Uterus (tissue), 4 donors: ENCODE data around the gene MIDN. TPM values are rescaled to one million over a fixed set of nuclear protein-coding genes. Genes with fewer than 3 reads are reported as not detected.
"Not testable (repeated sequence)": the region's sequence is repeated elsewhere in the genome, so short reads cannot be mapped to it uniquely, and the experiment has no call there.

Source experiments
- DNase-seq, 2 donors: peaks; one replicate each; pipeline ENCODE4 v3.0.0-alpha.2; 2019 to 2020
- H3K27ac ChIP-seq, 2 donors: fragments of 200-600 bp; sonication (generic); 1 replicate in 1 of 2; 2 replicates in 1 of 2; pipeline ENCODE4 v1.5.1; 2016 to 2018
- H3K27me3 ChIP-seq, 2 donors: fragments of 200-600 bp; sonication (generic); one replicate each; pipeline ENCODE4 v1.5.1; 2018 to 2019; ENCODE audit warnings: control low read depth in 1 of 2
- H3K36me3 ChIP-seq, 2 donors: fragments of 200-600 bp; sonication (generic); one replicate each; pipeline ENCODE4 v1.5.1; 2019; ENCODE audit warnings: control low read depth in 1 of 2
- H3K4me1 ChIP-seq, 2 donors: fragments of 200-600 bp; sonication (generic); one replicate each; pipeline ENCODE4 v1.5.1; 2018 to 2019; ENCODE audit warnings: control low read depth in 1 of 2
- H3K4me3 ChIP-seq, 2 donors: fragments of 200-600 bp; sonication (generic); 1 replicate in 1 of 2; 2 replicates in 1 of 2; pipeline ENCODE4 v1.5.1; 2018 to 2019; ENCODE audit warnings: mild to moderate bottlenecking in 1 of 2
- H3K9me3 ChIP-seq, 2 donors: fragments of 200-600 bp; sonication (generic); one replicate each; pipeline ENCODE4 v1.5.1; 2019; ENCODE audit warnings: control low read depth in 1 of 2
- POLR2A ChIP-seq, 2 donors: fragments of 450-650 bp; IDR thresholded peaks; one replicate each; pipeline ENCODE4 v1.6.1; 2016; ENCODE audit warnings: antibody characterized with exemption in 2 of 2, mild to moderate bottlenecking in 1 of 2, moderate library complexity in 1 of 2
- intact Hi-C: fragments of 100-400 bp; cut with DNase I; formaldehyde crosslinking; loops from one replicate; pipeline ENCODE4 v1.15.1; 2023; ENCODE audit warnings: low total_unique reads
- total RNA-seq, 4 donors: library from RNA; depleted of rRNA in 3 of 4; stranded (reverse); fragments of >200 nt in 3 of 4; gene quantifications; one replicate each; pipeline versions ENCODE4 v1.1.0 to v1.2.4, GENCODE V29; 2014 to 2023
- TF ChIP-seq, protein P1 (sequence below), 4 experiments: fragments of 200-600 bp in 2 of 4; fragments of 450-650 bp in 2 of 4; sonication (generic) in 2 of 4; IDR thresholded peaks; one replicate each; pipeline ENCODE4 v1.5.1; 2016 to 2019; ENCODE audit warnings: antibody characterized with exemption in 4 of 4, mild to moderate bottlenecking in 2 of 4, moderate library complexity in 1 of 4
- donor health status: DM: yes; HTN: yes; CAD: no.

MIDN gene
- total RNA-seq, 4 donors from 2014 or later: 0.77 to 108 (median 15.0) TPM

- Histone ChIP-seq H3K4me3 (no peak overlapping the region), H3K9me3 (no peaks in the 10 kb centered on the region), H3K36me3 (no peaks in the 10 kb centered on the region), H3K4me1 (no peaks in the 10 kb centered on the region), H3K27me3 (no peaks in the 10 kb centered on the region), H3K27ac (no peak overlapping the region)
- DNase-seq: no peak
- intact Hi-C loops: no loop called here
- no peak for TF ChIP-seq POLR2A (IDR thresholded peaks at IDR 0.05)
- TF ChIP-seq, protein P1, sequence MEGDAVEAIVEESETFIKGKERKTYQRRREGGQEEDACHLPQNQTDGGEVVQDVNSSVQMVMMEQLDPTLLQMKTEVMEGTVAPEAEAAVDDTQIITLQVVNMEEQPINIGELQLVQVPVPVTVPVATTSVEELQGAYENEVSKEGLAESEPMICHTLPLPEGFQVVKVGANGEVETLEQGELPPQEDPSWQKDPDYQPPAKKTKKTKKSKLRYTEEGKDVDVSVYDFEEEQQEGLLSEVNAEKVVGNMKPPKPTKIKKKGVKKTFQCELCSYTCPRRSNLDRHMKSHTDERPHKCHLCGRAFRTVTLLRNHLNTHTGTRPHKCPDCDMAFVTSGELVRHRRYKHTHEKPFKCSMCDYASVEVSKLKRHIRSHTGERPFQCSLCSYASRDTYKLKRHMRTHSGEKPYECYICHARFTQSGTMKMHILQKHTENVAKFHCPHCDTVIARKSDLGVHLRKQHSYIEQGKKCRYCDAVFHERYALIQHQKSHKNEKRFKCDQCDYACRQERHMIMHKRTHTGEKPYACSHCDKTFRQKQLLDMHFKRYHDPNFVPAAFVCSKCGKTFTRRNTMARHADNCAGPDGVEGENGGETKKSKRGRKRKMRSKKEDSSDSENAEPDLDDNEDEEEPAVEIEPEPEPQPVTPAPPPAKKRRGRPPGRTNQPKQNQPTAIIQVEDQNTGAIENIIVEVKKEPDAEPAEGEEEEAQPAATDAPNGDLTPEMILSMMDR (IDR thresholded peaks at IDR 0.05): no peak
Measured at GRCh38 chr19:1302533-1303239, 54.3 kb downstream of the MIDN start.

- Histone ChIP-seq H3K27me3 (no peaks in the 10 kb centered on the region), H3K36me3 (no peaks in the 10 kb centered on the region), H3K4me1 (no peaks in the 10 kb centered on the region), H3K4me3 (no peak overlapping the region), H3K27ac (no peak overlapping the region), H3K9me3 (no peaks in the 10 kb centered on the region)
- intact Hi-C loops: no loop called here
- DNase-seq: no peak
- TF ChIP-seq POLR2A (IDR thresholded peaks at IDR 0.05): no peak
- TF ChIP-seq, protein P1 (IDR thresholded peaks at IDR 0.05): no peak
Measured at GRCh38 chr19:1304197-1304924, 56.0 kb downstream of the MIDN start.

DNA sequence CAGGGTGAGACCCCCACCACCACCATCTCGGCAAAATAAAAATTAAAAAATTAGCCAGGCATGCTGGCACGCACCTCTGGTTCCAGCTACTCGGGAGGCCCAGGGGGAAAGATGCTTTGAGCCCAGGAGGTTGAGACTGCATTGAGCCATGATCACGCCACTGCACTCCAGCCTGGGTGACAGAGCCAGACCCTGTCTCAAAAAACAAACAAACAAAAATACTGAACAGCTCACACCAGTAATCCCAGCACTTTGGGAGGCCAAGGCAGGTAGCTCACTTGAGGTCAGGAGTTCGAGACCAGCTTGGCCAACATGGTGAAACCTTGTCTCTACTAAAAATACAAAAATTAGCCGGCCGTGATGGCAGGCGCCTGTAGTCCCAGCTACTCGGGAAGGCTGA lies 57.0 kb downstream of the MIDN start:
- DNase-seq, H3K27me3 ChIP-seq, H3K4me1 ChIP-seq, H3K4me3 ChIP-seq, H3K36me3 ChIP-seq, H3K9me3 ChIP-seq, H3K27ac ChIP-seq, intact Hi-C loops: not testable (repeated sequence)

- Histone ChIP-seq H3K27me3 (peaks cover 0 to 8% of the 10 kb centered on the region in 2 donors), H3K27ac (no peak overlapping the region), H3K9me3 (no peaks in the 10 kb centered on the region), H3K36me3 (no peaks in the 10 kb centered on the region), H3K4me3 (no peak overlapping the region), H3K4me1 (no peaks in the 10 kb centered on the region)
- DNase-seq: no peak
- TF ChIP-seq, protein P1 (IDR thresholded peaks at IDR 0.05): no peak
- TF ChIP-seq POLR2A (IDR thresholded peaks at IDR 0.05): no peak
- intact Hi-C loops: no loop called here
Measured at GRCh38 chr19:1307320-1307719, 58.9 kb downstream of the MIDN start.

DNA sequence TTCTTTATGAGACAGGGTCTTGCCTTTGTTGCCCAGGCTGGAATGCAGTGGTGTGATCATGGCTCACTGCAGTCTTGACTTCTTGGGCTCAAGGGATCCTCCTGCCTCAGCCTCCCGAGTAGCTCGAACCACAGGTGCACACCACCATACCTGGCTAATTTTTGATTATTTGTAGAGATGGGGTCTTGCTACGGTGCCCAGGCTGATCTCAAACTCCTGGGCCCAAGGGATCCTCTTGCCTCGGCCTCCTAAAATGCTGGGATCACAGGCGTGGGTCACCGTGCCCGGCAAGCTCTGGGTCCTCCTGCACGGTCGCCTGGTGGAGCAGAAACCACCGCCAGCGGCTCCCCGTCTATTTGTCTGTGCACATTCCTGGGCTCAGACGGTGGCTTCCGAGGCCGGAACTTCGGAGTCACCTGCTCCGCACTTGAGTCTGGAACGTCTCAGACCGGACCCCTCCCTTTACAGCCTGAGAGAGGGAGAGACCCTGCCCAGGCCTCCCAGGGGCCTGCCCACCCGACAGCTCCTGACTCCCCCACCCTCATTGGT lies 59.4 kb downstream of the MIDN start:
- DNase-seq: no peak
- Histone ChIP-seq H3K36me3 (no peaks in the 10 kb centered on the region), H3K9me3 (no peaks in the 10 kb centered on the region), H3K27ac (no peak overlapping the region), H3K27me3 (peaks cover 0 to 8% of the 10 kb centered on the region in 2 donors), H3K4me1 (no peaks in the 10 kb centered on the region), H3K4me3 (no peak overlapping the region)
- TF ChIP-seq, protein P1 (IDR thresholded peaks at IDR 0.05): no peak
- TF ChIP-seq POLR2A (IDR thresholded peaks at IDR 0.05): no peak
- intact Hi-C loops: no loop called here
